ENCODE data around the gene SLC26A11.
"Not testable (repeated sequence)": the region's sequence is repeated elsewhere in the genome, so short reads cannot be mapped to it uniquely, and the experiment has no call there.

The SLC26A11 gene

GRCh38 chr17:80245566-80246265 lies 25.5 kb downstream of the SLC26A11 start:
- DNase-seq, result no peak

GRCh38 chr17:80246266-80246681 lies 26.0 kb downstream of the SLC26A11 start:
- DNase-seq, result no peak

GRCh38 chr17:80246726-80247125 lies 26.5 kb downstream of the SLC26A11 start:
- no peak for DNase-seq

- no peak for DNase-seq
Measured at GRCh38 chr17:80247561-80247960, 27.3 kb downstream of the SLC26A11 start.

- DNase-seq, result no peak
Measured at GRCh38 chr17:80248001-80248893, 28.0 kb downstream of the SLC26A11 start.

- no peak for DNase-seq
Measured at GRCh38 chr17:80248894-80249710, 28.9 kb downstream of the SLC26A11 start.

GRCh38 chr17:80251966-80252365 lies 31.7 kb downstream of the SLC26A11 start:
- DNase-seq, result no peak

- no peak for DNase-seq
Measured at GRCh38 chr17:80252871-80253270, 32.6 kb downstream of the SLC26A11 start.

GRCh38 chr17:80253631-80254395 lies 33.6 kb downstream of the SLC26A11 start:
- DNase-seq, result no peak

- DNase-seq, result peak; percentile 65 to 86
Measured at GRCh38 chr17:80254396-80255251, 34.4 kb downstream of the SLC26A11 start.

- no peak for DNase-seq
Measured at GRCh38 chr17:80256034-80256350, 35.8 kb downstream of the SLC26A11 start.

GRCh38 chr17:80257716-80258213 lies 37.5 kb downstream of the SLC26A11 start:
- no peak for DNase-seq

GRCh38 chr17:80258296-80258695 lies 38.1 kb downstream of the SLC26A11 start:
- DNase-seq, result not testable (repeated sequence)

- DNase-seq, result no peak
Measured at GRCh38 chr17:80259457-80260068, 39.3 kb downstream of the SLC26A11 start.

- DNase-seq, result peak in 1 of 2 experiments; percentile 57
Measured at GRCh38 chr17:80260069-80260535, 39.9 kb downstream of the SLC26A11 start.

GRCh38 chr17:80260791-80261158 lies 40.5 kb downstream of the SLC26A11 start, which contains the start of gene RNF213:
RNF213 (plus strand) TSS chr17:80260852; CDS start chr17:80263682, 2,830 bp downstream.
- DNase-seq, result no peak

GRCh38 chr17:80261159-80261894 lies 41.1 kb downstream of the SLC26A11 start:
- peak; percentile 38 to 49 for DNase-seq

GRCh38 chr17:80261895-80262279 lies 41.7 kb downstream of the SLC26A11 start:
- DNase-seq, result no peak

- DNase-seq, result no peak
Measured at GRCh38 chr17:80262291-80262690, 42.1 kb downstream of the SLC26A11 start.

GRCh38 chr17:80262775-80263244 lies 42.6 kb downstream of the SLC26A11 start:
- no peak for DNase-seq
